Measurements from ENCODE around the gene RILPL2. TPM values are rescaled to one million over a fixed set of nuclear protein-coding genes. Genes with fewer than 3 reads are reported as not detected.
A peak's percentile ranks its signal among the peaks of the same experiment; 100 is the strongest.

RILPL2 gene
- polyA plus RNA-seq, 3 donors = 19.3 to 25.1 (median 21.0) TPM

- no peaks in the 10 kb centered on the region for H3K36me3 ChIP-seq (replicated peaks in 1 of 2; ENCODE audit: control insufficient read depth in 1 of 2, insufficient read depth in 2 of 2, low read length in 2 of 2)
- H3K27ac Mint-ChIP-seq = peak overlapping the region in 5 of 7 donors; percentile 13 to 99 (median 52)
- peaks cover 37% of the 10 kb centered on the region for H3K4me1 Mint-ChIP-seq
- H2AFZ ChIP-seq (ENCODE audit: insufficient read depth, low read depth, low read length, poor library complexity, severe bottlenecking) = no peak overlapping the region
- TF ChIP-seq, protein P1, sequence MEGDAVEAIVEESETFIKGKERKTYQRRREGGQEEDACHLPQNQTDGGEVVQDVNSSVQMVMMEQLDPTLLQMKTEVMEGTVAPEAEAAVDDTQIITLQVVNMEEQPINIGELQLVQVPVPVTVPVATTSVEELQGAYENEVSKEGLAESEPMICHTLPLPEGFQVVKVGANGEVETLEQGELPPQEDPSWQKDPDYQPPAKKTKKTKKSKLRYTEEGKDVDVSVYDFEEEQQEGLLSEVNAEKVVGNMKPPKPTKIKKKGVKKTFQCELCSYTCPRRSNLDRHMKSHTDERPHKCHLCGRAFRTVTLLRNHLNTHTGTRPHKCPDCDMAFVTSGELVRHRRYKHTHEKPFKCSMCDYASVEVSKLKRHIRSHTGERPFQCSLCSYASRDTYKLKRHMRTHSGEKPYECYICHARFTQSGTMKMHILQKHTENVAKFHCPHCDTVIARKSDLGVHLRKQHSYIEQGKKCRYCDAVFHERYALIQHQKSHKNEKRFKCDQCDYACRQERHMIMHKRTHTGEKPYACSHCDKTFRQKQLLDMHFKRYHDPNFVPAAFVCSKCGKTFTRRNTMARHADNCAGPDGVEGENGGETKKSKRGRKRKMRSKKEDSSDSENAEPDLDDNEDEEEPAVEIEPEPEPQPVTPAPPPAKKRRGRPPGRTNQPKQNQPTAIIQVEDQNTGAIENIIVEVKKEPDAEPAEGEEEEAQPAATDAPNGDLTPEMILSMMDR (IDR thresholded peaks at IDR 0.05) = no peak
- peaks cover 0 to 4% (median 0%) of the 10 kb centered on the region in 3 donors for H3K27me3 Mint-ChIP-seq (ENCODE audit: low read depth in 3 of 3)
- H3K9me3 ChIP-seq (replicated peaks in 1 of 2; ENCODE audit: control insufficient read depth in 1 of 2, insufficient read depth in 1 of 2, low read length in 2 of 2) = no peaks in the 10 kb centered on the region
- H3K4me3 Mint-ChIP-seq = no peak overlapping the region
- H3K4me2 ChIP-seq (replicated peaks; ENCODE audit: extremely low read depth, low read length, poor library complexity, severe bottlenecking) = no peak overlapping the region
- no peak for DNase-seq
- H3K36me3 Mint-ChIP-seq = no peaks in the 10 kb centered on the region
- intact Hi-C loops (cut with micrococcal nuclease) = no loop called here
- peaks cover 0 to 2% (median 0%) of the 10 kb centered on the region in 7 donors for H3K9me3 Mint-ChIP-seq
- no peak overlapping the region for H3K27ac ChIP-seq (ENCODE audit: low read depth in 1 of 2, low read length in 2 of 2)
- no peaks in the 10 kb centered on the region for H4K20me1 ChIP-seq (ENCODE audit: insufficient read depth, low read length)
- peaks cover 37 to 40% of the 10 kb centered on the region in 2 donors for H3K4me1 ChIP-seq (ENCODE audit: control insufficient read depth in 1 of 2, insufficient read depth in 2 of 2, low read length in 2 of 2)
- no peaks in the 10 kb centered on the region for H3K79me2 ChIP-seq (ENCODE audit: insufficient read depth, low read length)
- WGBS (ENCODE audit: insufficient coverage) = 96% methylated on average over 4 of the region's 9 CpGs
- H3K9ac ChIP-seq (ENCODE audit: insufficient read depth, low read length, poor library complexity, severe bottlenecking) = no peak overlapping the region
- H3K27me3 ChIP-seq (ENCODE audit: control insufficient read depth in 2 of 2, insufficient read depth in 2 of 2, low read length in 2 of 2) = no peaks in the 10 kb centered on the region
- no peak overlapping the region for H3K4me3 ChIP-seq (replicated peaks in 1 of 3; ENCODE audit: low read depth in 2 of 3, low read length in 3 of 3)
Observed at GRCh38 chr12:123450636-123451035, 14.2 kb upstream of the RILPL2 start.

- Histone ChIP-seq H3K27ac (ENCODE audit: low read depth in 1 of 2, low read length in 2 of 2) (peak overlapping the region; percentile 89 to 96), H4K20me1 (ENCODE audit: insufficient read depth, low read length) (no peaks in the 10 kb centered on the region), H3K4me1 (ENCODE audit: control insufficient read depth in 1 of 2, insufficient read depth in 2 of 2, low read length in 2 of 2) (peaks cover 45 to 48% of the 10 kb centered on the region in 2 donors), H2AFZ (ENCODE audit: insufficient read depth, low read depth, low read length, poor library complexity, severe bottlenecking) (no peak overlapping the region), H3K4me3 (replicated peaks in 1 of 3; ENCODE audit: low read depth in 2 of 3, low read length in 3 of 3) (no peak overlapping the region), H3K27me3 (ENCODE audit: control insufficient read depth in 2 of 2, insufficient read depth in 2 of 2, low read length in 2 of 2) (no peaks in the 10 kb centered on the region), H3K36me3 (replicated peaks in 1 of 2; ENCODE audit: control insufficient read depth in 1 of 2, insufficient read depth in 2 of 2, low read length in 2 of 2) (no peaks in the 10 kb centered on the region), H3K9ac (ENCODE audit: insufficient read depth, low read length, poor library complexity, severe bottlenecking) (no peak overlapping the region), H3K4me2 (replicated peaks; ENCODE audit: extremely low read depth, low read length, poor library complexity, severe bottlenecking) (no peak overlapping the region), H3K79me2 (ENCODE audit: insufficient read depth, low read length) (peaks cover 3% of the 10 kb centered on the region), H3K9me3 (replicated peaks in 1 of 2; ENCODE audit: control insufficient read depth in 1 of 2, insufficient read depth in 1 of 2, low read length in 2 of 2) (no peaks in the 10 kb centered on the region)
- DNase-seq = no peak
- H3K4me1 Mint-ChIP-seq = peaks cover 43% of the 10 kb centered on the region
- peaks cover 0 to 2% (median 0%) of the 10 kb centered on the region in 7 donors for H3K9me3 Mint-ChIP-seq
- TF ChIP-seq, protein P1 (IDR thresholded peaks at IDR 0.05) = no peak
- intact Hi-C loops (cut with micrococcal nuclease) = loop anchor here in 1 of 2 donors (2.0 kb wide), 1 partner anchor 17 kb away; no protein-coding TSS in a partner anchor
- H3K4me3 Mint-ChIP-seq = no peak overlapping the region
- H3K27me3 Mint-ChIP-seq (ENCODE audit: low read depth in 3 of 3) = peaks cover 0 to 4% (median 0%) of the 10 kb centered on the region in 3 donors
- no peaks in the 10 kb centered on the region for H3K36me3 Mint-ChIP-seq
- H3K27ac Mint-ChIP-seq = peak overlapping the region; percentile 96 to 99 (median 99)
- 100% methylated on average over 3 of the region's 4 CpGs for WGBS (ENCODE audit: insufficient coverage)
Observed at GRCh38 chr12:123449856-123450255, 13.4 kb upstream of the RILPL2 start.

All from CD14-positive monocyte (primary cell).